ENCODE results near the gene RS1.

Gene RS1

DNA sequence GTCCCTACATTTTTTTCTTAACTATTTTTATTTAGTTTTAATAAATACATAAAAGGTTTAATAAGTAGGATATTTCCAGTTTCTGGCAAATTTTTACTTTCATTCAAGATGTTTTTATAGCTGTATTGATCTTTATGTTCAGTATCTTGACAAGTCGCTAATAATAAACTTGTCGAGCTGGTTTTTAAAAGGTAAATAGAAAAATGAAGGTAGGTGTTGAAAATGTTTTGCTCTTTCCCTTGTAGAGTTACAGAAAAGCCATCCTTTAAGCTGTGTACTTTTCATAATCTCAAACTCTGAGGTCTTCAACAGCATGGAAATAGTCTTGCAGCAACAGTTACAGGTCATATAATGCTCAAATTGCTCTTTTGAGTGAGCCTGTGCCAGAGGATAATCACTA, 52.6 kb downstream of the RS1 start:
- DNase-seq (ENCODE audit: low read depth, low spot score): no peak
- ChIA-PET CTCF (no interaction called here), POLR2A (no interaction called here)
- TF ChIP-seq, protein P1, sequence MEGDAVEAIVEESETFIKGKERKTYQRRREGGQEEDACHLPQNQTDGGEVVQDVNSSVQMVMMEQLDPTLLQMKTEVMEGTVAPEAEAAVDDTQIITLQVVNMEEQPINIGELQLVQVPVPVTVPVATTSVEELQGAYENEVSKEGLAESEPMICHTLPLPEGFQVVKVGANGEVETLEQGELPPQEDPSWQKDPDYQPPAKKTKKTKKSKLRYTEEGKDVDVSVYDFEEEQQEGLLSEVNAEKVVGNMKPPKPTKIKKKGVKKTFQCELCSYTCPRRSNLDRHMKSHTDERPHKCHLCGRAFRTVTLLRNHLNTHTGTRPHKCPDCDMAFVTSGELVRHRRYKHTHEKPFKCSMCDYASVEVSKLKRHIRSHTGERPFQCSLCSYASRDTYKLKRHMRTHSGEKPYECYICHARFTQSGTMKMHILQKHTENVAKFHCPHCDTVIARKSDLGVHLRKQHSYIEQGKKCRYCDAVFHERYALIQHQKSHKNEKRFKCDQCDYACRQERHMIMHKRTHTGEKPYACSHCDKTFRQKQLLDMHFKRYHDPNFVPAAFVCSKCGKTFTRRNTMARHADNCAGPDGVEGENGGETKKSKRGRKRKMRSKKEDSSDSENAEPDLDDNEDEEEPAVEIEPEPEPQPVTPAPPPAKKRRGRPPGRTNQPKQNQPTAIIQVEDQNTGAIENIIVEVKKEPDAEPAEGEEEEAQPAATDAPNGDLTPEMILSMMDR (IDR thresholded peaks at IDR 0.05; ENCODE audit: insufficient read depth, low read length, missing control alignments): no peak
- no peak overlapping the region for H3K4me3 ChIP-seq (ENCODE audit: low read depth, low read length)

DNA sequence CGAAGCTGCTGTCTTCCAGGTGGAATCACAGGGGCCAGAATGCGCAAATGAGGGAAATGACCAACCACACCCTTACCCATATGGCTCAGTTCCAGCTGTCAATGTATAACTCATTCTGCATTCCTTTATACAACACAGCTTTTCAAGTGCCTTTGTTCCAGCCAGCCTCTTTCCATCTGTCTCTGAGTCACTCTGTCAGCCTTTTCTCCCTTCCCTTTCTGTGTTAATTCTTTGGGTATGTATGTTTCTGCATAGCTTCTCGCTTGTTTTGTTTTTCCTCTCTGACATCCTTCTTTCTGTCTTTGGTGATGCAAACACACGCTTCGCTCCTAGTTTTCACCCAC, 54.5 kb downstream of the RS1 start:
- TF ChIP-seq, protein P1 (IDR thresholded peaks at IDR 0.05; ENCODE audit: insufficient read depth, low read length, missing control alignments): no peak
- CTCF ChIA-PET: interaction anchor here (1.1 kb wide), 1 partner anchor 21 kb away, joined by 3 read pairs; no protein-coding TSS in a partner anchor
- no peak overlapping the region for H3K4me3 ChIP-seq (ENCODE audit: low read depth, low read length)
- POLR2A ChIA-PET: no interaction called here
- DNase-seq (ENCODE audit: low read depth, low spot score): peak; percentile 16

DNA sequence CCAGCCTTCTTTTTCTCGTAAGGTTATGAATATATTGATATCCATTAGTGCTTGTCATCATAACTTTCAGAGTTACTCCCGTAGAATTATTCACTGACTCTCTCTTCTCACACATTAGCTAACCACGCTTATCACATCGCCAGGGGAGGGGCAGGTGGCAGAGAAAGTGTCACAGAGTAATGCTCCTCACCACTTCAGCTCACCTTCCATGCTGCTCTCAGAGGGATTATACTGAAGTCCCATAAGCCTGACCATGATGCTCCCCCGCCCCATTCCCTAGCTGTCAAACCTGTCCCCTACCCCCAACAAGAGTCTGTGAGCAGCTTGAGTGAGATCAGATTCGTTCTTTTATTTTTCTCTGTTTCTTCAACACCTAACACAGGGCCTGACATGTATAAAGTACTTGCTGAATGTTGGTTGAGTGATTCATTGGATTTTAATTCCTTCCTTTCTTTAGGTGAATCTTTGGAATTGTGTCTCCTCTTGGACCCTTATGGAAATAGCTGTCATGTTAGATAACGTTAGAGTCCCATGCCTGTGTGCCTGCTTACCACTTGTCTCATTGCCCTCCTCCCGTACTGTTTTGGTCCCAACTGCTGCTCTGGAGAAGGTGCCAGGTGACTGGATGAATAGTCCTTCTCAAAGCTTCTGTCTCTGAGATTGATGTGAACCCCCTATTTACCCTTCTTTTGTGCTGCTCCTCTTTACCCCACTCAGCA, 55.1 kb downstream of the RS1 start:
- CTCF ChIA-PET: interaction anchor here (1.1 kb wide), 1 partner anchor 21 kb away, joined by 3 read pairs; no protein-coding TSS in a partner anchor
- DNase-seq (ENCODE audit: low read depth, low spot score): no peak
- H3K4me3 ChIP-seq (ENCODE audit: low read depth, low read length): no peak overlapping the region
- POLR2A ChIA-PET: no interaction called here
- TF ChIP-seq, protein P1 (IDR thresholded peaks at IDR 0.05; ENCODE audit: insufficient read depth, low read length, missing control alignments): no peak

- POLR2A ChIA-PET: no interaction called here
- no peak for DNase-seq (ENCODE audit: low read depth, low spot score)
- CTCF ChIA-PET: no interaction called here
- TF ChIP-seq, protein P1 (IDR thresholded peaks at IDR 0.05; ENCODE audit: insufficient read depth, low read length, missing control alignments): no peak
- H3K4me3 ChIP-seq (ENCODE audit: low read depth, low read length): no peak overlapping the region
Measured at GRCh38 chrX:18613930-18614639, 57.8 kb downstream of the RS1 start.

DNA sequence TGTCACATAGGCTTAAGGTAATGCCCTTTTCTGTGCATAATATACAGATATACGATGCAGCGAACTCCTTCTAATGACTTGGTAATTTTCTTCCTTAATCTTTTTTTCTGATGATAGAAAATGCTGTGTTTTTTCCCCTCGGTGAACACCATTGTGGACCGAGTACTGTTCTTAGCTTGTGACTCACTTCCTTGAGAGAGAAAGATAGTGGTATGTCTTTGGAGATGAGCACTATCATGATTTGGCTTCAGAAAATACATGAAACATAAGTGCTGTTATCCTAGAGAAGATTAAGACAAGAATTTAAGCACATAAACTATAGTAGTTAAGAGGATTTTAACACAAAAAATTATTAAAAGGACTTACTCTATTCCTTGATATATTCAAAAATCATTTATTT, 63.9 kb downstream of the RS1 start:
- no peak for DNase-seq (ENCODE audit: low read depth, low spot score)
- ChIA-PET CTCF (no interaction called here), POLR2A (no interaction called here)
- no peak overlapping the region for H3K4me3 ChIP-seq (ENCODE audit: low read depth, low read length)
- TF ChIP-seq, protein P1 (IDR thresholded peaks at IDR 0.05; ENCODE audit: insufficient read depth, low read length, missing control alignments): no peak

- no peak for DNase-seq (ENCODE audit: low read depth, low spot score)
- no peak overlapping the region for H3K4me3 ChIP-seq (ENCODE audit: low read depth, low read length)
- TF ChIP-seq, protein P1 (IDR thresholded peaks at IDR 0.05; ENCODE audit: insufficient read depth, low read length, missing control alignments): no peak
- ChIA-PET CTCF (no interaction called here), POLR2A (no interaction called here)
Measured at GRCh38 chrX:18598413-18598812, 73.5 kb downstream of the RS1 start.

All from AG04449 (cell line).